ENCODE measurements around the gene RIPOR1. TPM values are rescaled to one million over a fixed set of nuclear protein-coding genes. Genes with fewer than 3 reads are reported as not detected.

Gene RIPOR1, protein sequence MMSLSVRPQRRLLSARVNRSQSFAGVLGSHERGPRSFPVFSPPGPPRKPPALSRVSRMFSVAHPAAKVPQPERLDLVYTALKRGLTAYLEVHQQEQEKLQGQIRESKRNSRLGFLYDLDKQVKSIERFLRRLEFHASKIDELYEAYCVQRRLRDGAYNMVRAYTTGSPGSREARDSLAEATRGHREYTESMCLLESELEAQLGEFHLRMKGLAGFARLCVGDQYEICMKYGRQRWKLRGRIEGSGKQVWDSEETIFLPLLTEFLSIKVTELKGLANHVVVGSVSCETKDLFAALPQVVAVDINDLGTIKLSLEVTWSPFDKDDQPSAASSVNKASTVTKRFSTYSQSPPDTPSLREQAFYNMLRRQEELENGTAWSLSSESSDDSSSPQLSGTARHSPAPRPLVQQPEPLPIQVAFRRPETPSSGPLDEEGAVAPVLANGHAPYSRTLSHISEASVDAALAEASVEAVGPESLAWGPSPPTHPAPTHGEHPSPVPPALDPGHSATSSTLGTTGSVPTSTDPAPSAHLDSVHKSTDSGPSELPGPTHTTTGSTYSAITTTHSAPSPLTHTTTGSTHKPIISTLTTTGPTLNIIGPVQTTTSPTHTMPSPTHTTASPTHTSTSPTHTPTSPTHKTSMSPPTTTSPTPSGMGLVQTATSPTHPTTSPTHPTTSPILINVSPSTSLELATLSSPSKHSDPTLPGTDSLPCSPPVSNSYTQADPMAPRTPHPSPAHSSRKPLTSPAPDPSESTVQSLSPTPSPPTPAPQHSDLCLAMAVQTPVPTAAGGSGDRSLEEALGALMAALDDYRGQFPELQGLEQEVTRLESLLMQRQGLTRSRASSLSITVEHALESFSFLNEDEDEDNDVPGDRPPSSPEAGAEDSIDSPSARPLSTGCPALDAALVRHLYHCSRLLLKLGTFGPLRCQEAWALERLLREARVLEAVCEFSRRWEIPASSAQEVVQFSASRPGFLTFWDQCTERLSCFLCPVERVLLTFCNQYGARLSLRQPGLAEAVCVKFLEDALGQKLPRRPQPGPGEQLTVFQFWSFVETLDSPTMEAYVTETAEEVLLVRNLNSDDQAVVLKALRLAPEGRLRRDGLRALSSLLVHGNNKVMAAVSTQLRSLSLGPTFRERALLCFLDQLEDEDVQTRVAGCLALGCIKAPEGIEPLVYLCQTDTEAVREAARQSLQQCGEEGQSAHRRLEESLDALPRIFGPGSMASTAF
- 101 TPM for total RNA-seq

GRCh38 chr16:67528222-67528869, at the start of gene RIPOR1:
RIPOR1 (plus strand) TSS chr16:67528829; CDS start chr16:67538447, 9,618 bp downstream.

DNA sequence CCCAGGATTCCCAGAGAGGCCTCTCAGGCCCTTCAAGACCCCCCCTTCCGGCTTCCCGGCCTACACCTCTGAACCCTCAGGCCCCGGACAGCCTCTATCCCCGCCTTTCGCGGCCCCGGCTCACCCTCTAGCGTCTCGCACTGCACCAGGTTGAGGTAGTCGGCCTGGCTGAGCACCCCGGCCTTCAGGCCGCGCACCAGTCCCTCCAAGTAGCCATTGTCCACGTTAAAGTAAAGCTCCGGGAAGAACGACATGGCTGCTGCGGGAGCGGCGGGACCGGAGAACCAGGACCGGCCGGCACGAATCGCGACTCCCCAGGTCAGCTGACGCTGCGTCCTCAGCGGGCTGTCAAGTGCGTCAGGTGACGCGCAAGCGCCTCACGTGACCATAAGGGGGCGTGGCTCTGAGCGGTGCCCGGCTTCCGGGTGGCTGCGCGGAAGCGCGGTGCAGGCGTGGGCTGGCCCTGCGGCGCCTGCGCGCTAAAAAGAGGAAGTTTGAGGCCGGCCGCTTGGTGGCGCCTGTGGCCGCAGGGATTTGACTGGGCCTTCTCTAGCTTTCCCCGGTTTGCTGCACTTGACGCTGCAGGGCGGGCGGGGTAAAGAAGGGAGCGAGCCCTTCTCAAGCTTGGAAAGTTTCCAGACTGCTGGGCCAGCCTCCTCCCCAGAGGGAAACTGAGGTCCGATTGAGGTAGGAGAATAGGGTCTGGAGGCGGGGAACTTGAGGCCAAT, 47.6 kb upstream of the RIPOR1 start, which contains the start of gene ATP6V0D1:
ATP6V0D1 (minus strand) TSS at position 325 of the 728 bp plus-strand sequence; CDS start at position 254, 71 bp downstream.

GRCh38 chr16:67483150-67483549, 45.5 kb upstream of the RIPOR1 start, which contains the start of gene AGRP:
AGRP (minus strand) TSS chr16:67483547; CDS start chr16:67483398, 149 bp downstream.

DNA sequence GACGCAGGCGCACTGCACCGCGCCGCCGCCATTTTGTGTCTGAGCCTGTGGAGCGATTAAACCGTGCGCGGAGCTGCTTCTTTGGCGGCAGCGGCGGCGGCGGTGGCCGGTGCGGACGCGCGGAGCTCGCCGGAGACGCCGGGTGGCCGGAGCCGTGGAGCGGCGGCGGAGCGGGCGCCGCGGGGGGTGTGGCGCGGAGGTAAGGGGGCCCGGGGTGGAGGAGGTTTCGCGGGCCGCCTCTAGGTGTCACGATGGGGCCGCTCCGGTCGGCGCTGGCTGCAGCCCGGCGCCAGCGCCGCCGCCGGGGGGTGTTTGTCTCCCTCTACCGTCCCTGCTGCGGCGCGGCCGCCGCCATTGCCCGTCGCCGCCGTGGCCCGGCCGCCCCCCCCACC, 33.9 kb downstream of the RIPOR1 start, which contains the start of gene CTCF:
CTCF (plus strand) TSS at position 1 of the 392 bp plus-strand sequence. CDS start 48,307 bp downstream, outside the sequence.

Other genes with a start within 250 kb of the RIPOR1 start
- gene PLEKHG4, start 249.3 kb upstream of the RIPOR1 start, total RNA-seq, result 23.3 TPM
- 0.44 TPM for gene KCTD19, start 202.1 kb upstream of the RIPOR1 start, total RNA-seq
- gene LRRC36, start 202.0 kb upstream of the RIPOR1 start, total RNA-seq, result 1.5 TPM
- gene TPPP3, start 135.3 kb upstream of the RIPOR1 start, total RNA-seq, result 52.7 TPM
- 11.1 TPM for gene ZDHHC1, start 112.4 kb upstream of the RIPOR1 start, total RNA-seq
- 4.3 TPM for gene HSD11B2, start 97.7 kb upstream of the RIPOR1 start, total RNA-seq
- gene ATP6V0D1, start 47.7 kb upstream of the RIPOR1 start, total RNA-seq, result 136 TPM
- gene AGRP, start 45.3 kb upstream of the RIPOR1 start, total RNA-seq, result not detected
- gene CTCF, start 33.7 kb downstream of the RIPOR1 start, total RNA-seq, result 67.3 TPM
- gene CARMIL2, start 116.3 kb downstream of the RIPOR1 start, total RNA-seq, result 0.33 TPM
- 25.5 TPM for gene ACD, start 131.4 kb downstream of the RIPOR1 start, total RNA-seq
- 6.8 TPM for gene PARD6A, start 132.1 kb downstream of the RIPOR1 start, total RNA-seq
- gene ENKD1, start 137.9 kb downstream of the RIPOR1 start, total RNA-seq, result 17.7 TPM
- gene C16orf86, start 138.0 kb downstream of the RIPOR1 start, total RNA-seq, result 4.7 TPM
- 26.4 TPM for gene GFOD2, start 190.5 kb downstream of the RIPOR1 start, total RNA-seq